Activated gamma-delta T cell (primary cell): Measurements from ENCODE around the gene CDK14.

ENCODE experiments used
- DNase-seq: peaks from one replicate; lab custom pipeline; 2025; lab: John Stamatoyannopoulos, UW

The CDK14 gene

DNA sequence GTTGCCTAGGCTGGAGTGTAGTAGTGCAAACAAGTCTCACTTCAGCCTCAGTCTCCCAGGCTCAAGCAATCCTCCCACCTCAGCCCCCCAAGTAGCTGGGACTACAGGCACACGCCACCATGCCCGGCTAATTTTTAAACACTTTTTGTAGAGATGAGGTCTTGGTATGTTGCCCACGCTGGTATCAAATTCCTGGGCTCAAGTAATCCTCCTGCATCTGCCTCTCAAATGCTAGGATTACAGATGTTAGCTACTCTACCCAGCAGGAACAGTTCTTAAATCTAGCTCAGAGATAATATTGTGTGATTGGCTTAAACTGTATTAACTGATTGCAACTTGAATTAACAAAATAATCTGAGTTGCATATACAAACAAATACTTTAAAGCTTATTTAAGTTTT, 82.9 kb downstream of the CDK14 start:
- DNase-seq: no peak

DNA sequence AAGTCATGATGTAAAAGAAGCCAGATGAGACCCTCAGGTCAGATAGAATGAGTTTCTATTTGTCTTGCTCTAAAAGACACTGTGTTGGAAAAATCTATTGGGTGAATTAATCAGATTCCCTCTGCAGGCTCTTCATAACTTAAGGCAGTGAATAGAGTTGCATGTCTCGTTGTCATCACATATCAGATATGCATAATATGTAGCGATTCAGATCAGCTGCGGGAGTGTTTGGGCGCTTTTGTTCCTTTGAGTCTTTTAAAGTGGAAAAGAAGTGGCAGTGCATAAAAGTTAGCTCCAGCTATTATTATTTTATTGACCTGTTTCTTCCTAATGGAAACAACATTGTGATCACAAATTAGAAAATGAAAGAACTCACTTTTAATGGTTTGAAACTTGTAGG, 84.4 kb downstream of the CDK14 start:
- no peak for DNase-seq

DNA sequence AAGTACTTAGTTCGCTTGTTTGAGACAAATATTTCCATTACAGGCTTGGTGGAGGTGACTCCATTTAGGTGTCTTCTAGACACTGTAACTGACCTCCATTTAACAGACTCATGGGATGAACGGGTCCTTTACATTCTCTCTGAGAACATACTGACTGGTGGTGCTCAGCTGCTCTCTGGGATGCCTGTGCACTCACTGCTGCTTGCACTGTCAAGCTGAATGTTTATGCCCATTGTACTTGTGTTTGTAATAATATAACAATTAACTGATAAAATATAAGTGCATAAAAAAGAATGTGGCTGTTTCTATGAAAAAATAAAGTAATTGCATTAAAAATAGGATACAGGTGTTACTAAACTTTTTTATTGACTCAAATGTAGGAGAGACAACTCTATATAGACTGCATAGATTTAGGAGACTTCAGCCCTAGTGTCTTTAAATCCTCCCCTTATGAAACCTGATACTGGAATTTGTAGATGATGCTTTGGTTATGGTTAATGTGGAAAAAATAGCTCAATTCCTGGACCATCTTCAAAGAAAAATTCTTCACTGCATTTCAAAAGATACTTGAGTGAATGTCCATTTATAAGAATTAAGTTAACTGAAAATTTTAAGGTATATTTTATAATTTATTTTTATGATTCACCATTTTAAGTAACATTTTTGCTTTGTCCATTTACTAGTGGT, 85.4 kb downstream of the CDK14 start:
- no peak for DNase-seq

DNA sequence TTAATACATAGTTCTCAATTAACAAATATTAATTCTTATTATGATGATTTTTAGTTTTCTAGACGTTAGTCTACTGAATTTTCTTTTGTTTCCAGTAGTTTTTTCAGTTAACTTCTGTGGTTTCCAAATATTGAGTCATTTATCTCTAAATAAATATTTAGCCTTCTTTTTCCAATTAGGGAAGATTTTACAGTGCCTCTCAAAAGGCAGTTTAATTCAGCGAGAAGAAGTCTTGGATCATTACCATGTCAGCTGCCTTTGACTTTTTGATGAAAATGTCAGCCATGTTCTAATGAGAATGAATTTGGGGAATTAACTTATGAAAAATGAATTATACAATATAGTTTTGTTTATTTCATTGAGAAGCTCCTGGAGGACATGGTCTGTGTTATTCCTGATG, 90.0 kb downstream of the CDK14 start:
- DNase-seq: no peak

DNA sequence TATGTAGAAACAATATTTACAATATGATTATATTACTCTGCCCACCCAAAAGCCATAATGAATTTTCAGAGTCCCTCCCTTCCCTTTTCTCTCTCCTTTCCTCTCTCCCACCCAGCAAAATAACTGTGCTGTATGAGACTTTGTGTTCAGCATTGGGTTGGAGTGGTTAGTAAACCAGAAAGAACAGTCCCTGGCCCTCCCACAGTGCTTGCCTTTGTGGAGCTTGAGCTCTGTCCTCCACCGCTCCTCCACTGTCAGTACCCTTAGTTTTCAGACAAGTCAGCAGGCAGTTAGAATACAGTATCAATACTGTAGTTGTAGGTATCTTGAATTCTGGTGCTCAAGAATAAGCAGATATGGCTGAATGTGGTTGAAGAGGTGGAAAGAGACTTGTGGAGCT, 92.7 kb downstream of the CDK14 start:
- DNase-seq: no peak

DNA sequence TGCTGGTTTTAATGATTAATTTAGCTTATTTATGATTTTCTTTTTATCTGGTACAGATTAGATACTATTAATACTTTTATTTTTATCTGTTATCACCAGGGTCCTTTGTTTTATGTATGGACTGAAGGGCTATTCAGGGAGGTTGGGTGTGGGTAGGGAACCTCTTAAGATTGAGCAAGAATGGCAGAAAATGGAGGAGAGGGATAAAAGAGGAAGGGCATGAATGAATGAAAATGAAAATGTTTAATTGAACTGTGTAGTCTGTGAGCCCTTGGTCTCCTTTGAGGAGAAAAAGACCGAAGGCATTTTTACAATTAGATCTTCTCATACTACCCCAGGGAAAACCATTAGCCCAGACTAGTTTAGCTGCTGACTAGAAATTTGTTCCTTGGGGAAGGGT, 93.1 kb downstream of the CDK14 start:
- no peak for DNase-seq

DNA sequence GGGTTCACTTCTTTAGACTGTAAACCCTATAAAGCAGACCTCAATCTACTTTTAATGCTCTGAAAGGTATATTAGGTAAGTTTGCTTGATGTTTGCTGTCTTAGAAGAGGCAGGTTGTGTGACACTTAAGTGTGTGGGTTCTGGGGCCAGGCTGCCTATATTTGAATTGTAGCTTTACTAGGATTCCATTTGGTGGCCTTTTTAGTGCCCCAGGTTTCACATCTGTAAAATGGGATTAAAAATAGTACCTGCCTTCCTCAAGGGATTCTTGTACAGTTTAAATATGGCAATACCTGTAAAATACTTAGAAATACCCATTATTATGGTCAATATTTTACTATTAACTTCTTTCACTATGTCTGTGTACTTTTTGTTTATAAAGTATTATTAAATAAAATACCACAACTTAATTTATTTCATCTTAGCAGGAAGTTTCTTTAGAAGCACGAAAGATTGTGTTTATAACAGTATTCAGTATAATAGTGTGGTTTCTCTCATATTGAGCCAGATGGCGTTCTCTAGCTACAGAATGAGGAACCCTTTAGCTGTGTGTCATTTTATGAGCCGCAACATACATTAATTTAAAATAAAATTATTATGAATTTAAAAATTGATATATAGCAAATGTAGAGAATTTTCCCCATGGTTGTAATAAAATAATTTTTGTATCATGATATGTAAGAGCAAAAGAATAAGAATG, 94.2 kb downstream of the CDK14 start:
- DNase-seq: no peak

DNA sequence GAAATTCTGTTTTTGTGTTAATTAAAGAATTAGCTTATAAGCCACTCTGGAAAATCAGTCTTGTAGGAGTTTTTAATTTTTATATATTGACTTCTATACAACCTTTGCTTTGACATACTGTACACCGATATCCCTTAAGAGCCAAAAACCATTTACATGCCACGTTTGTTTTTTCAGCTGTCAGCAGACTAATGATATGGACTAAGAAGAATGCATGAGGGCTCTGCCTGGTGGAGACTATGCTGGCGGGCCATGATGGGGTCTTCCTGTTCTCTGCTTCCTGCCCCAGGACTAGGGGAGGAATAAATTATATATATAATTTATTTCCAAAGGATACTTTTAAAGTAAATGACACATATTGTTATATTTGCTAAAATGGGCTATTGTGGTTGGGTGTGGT, 96.3 kb downstream of the CDK14 start:
- no peak for DNase-seq

DNA sequence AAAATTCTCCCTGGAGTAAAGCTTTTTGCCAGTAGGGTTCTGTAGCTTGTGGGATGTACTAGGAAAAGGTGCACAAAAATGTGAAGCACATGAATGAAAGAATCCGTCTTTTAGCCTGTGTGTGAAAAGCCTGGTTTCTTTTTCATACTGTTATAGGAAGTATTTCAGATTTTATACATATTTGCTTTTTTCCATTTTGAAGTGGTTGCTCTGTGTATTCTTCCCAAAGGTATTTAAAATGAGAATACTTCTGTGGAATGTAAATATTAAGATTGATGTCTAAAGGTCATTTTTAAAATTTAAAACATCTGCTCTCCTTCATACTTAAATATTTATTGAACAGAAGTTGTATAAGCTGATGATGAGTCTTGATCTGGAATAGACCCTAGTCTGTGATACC, 96.8 kb downstream of the CDK14 start:
- DNase-seq: no peak

DNA sequence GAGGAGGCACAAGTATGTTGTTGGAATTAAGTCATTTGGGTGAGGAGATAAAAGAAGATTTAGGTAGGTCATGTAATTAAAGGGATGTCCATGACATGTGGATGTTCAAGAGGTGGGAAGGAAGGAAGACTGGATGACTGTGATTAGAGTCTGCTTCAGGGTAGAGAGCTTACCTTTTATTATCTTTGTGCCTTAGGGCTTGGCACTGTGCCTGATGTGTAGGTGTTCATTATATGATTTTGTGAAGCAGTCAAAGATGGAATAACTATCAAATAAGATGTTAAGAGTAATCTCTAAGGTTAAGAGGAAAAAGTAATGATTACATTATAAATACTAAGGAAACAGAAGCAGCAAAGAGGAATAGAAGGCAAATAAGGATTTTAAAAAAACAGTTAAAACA, 97.8 kb downstream of the CDK14 start:
- no peak for DNase-seq

DNA sequence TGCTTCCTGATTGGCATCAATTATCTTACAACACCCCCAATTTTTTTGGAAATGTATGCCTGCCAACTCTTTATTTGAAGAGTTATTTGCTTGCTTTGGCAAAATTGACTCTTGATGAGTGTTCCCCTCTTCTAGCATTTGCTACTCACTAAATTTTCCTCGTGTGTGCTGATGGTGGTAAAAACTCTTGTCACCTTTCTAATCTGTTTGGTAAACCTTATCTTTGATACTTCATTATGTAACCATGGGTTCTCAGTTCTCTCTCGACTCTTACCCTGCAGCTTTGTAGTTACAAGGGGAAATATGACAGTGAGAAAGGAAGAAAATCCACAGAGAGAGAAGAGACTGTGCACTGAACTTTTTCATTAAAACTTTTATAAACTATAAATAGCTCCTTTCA, 102.5 kb downstream of the CDK14 start:
- DNase-seq: no peak

DNA sequence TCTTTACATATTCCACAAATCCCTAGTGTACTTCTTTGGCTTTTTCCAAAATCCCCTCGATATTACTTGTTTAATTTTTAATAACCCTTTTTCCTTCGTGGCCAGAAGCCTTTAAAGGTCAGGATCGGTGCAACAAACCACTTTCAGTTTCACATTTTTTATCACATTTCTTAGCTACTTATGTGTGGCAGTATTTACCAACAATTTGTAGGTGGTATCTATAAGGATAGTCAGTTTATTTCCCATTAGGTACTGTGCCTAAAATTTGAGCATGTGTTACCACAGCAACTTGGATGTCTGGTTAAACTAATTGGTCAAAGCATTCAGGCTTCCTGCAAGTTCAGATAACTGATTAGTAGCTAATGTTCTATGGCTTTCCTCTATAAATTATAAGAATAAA, 104.9 kb downstream of the CDK14 start:
- no peak for DNase-seq

DNA sequence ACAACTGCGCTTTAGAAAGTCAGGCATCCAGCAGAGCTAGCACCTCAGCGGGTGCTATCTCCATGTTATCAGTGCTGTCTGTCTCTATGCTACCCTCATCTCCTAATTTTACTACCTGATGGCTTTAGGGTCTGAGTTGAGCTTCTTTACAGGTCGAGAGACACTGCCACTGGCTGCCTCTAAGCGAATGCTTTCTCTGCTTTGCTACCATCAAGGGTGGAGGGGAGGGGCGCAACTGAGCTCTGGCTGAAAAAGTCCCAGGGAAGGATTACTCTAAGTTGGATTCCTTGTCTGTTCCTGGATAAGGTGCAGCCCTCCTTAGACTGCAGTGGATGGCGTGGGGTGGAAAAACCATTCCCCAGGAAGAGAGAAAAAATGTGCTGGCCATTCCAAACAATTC, 105.7 kb downstream of the CDK14 start:
- DNase-seq: no peak

DNA sequence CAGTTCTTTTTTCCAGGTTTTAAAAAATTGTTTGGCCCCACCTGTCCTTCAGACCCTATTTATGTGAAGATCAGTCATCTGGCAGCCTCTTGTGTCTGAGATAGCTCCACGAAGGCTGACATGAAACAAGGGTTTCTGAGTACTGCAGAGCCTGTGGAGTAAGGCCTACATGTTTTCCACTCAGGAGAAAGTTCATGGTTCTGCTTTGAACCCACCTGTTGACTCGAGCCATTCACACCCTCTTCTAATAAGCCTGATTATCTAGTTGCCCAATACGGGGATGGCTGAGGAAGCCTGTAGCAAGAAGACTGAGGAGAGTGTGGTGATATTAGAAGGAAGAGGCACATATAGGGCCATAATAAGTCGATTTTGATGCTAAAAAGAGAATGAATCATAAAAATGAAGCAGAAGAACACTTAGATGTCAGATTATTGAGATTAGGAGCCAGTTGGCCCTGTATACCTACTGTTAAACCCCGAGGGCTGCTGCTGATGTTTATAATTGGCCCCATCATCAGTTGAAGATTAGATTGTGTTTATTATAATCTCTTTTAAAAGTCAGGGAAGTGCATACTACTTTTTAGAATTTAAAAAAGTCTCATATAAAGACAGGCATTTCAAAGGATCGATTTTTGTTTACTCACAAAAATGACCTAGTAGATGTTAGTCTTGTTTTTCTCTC, 109.4 kb downstream of the CDK14 start:
- no peak for DNase-seq

DNA sequence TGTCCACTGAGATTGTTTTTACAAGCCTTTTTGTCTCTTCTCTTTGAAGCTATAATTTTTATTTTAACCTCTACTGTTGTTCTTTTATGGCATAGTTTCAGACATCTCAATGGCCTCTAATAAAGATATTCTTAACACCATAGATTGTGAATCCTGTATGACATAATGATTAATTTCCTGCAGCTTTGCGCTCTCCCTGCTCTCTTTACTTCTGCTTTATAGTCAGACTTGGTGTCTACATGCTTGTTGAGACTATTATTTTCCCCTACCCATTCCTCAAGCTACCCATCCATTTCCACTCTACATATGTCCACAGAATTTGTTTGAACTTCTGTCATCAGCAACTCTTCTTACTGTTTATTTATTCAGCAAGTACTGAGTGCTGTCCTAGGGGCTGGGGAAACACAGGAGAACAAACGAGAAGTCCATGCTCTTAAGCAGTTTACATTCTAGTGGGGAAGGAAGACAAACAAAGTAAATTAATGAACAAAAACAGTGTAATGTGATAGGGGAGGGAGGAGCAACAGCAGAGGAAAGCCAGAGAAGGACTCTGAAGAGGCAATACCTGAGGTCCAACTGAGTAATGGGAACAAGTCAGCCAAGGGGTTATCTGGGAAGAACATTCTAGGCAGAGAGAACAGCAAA, 110.1 kb downstream of the CDK14 start:
- no peak for DNase-seq

DNA sequence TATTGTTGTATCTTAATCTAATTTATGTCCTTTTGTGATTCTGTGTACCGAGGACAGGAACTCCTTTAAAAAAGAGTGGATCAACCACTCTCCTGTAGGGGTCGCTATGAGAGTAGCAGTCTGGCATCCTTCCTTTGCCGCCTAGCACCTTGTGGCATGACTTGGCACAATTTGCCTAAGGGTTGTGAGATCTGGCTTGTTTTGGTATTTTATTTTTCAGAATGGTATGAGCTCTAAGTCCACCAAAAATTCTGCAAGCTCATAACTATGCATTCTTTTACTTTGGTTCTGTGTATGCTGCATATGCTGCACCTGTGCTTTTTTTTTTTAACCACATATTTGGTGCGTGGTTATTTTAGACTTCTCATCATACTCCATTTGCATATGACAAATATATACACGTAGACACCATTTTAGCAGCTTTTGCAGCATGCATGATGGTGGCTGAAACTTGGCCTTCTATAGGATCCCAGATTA, 112.8 kb downstream of the CDK14 start:
- DNase-seq: no peak

DNA sequence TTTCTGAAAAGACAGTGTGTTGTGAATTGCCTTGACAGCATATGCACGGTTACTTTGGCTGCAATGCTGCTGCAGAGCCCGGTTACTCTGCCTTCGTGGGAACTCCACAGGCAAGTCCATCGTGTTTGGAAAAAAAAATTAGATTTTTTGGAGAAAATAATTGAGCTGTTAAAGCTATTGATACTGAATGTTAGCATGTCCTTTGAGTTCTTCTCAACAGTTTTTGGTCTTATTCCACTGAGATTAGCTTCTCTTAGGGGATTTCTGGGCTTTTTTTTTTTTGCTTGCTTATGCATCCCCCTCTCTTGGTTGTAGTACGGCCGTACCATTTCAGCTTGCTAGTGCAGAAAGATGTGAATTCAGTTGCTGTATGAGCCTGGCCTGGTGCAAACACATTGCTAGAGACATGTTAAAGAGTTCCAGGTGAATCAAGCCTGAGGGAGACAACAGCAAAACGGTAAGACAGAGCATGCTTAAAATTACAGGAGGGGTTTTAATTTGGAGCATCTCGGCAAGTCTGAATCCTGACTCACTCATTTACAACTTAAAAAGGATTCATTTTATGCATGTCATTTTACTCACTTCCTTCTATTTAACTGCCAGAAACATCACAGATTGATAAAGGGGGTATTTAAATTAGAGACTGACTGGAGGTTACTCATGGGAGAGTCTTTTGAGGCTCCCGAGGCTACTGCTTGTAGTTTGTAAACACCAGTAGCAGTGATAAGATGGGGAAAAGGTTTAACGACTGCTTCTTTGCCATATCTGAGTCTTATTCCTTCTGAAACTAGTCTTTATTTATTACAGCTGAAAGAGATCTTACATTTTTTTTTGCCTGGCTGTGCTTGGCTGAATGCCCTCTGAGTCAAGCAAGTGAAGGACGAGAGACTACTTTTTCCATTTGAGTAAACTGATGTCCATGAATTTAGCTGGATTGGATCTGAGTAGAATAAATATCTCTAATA, 113.7 kb downstream of the CDK14 start:
- DNase-seq: no peak

DNA sequence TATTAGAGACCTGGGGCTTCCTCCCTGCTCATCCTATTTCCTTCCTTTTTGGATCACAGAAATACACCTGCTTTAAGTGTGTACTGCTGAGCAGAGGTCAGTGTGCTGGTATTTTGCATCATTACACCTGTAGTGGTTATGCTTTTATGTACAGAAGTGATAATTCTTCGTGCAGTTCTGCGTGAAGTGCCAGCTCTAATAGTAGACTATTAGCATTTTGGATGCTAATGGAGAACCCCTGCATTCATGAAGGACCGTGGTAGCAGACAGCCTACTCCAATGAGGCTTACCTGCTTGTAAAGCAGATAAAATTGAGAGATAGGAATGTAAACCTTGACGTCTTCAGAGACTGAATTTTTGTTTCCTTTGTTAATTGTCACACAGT, 114.3 kb downstream of the CDK14 start:
- no peak for DNase-seq

DNA sequence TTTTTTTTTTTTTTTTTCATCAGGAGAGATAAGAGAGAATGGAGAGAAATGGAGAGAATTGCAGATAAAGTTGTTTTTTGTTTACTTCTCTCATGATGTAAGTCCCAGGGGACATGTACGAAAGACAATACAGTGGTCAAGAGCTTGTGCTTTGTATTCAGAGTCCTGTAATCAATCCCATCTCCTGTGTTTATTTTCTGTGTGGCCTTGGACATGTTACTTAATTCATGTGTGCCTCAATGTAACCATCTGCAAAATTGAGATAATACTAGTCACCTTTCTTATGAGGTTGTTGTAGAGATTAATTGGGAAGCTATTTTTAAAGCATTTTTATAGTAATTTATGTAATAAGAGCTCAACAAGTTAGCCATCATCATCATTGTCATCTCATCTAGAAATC, 117.5 kb downstream of the CDK14 start:
- DNase-seq: no peak

DNA sequence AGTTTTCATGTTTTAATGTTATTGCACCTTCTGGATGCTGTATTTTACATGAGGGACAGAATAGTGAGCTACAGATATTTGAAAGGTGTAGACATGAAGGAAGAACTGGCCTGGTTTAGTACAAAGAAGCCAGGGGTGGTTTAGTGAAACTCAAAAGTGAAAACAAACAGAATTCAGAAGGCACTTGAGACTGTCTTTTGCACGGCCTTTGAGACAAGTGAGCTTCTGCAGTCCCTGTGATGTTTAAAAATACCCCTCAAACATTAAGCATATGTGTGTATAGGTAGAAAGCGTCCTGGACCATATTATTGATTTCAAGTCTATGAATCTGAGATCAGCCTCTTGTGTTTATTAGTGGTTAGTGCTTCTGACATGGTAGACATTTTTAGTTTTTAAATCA, 118.9 kb downstream of the CDK14 start:
- DNase-seq: no peak

DNA sequence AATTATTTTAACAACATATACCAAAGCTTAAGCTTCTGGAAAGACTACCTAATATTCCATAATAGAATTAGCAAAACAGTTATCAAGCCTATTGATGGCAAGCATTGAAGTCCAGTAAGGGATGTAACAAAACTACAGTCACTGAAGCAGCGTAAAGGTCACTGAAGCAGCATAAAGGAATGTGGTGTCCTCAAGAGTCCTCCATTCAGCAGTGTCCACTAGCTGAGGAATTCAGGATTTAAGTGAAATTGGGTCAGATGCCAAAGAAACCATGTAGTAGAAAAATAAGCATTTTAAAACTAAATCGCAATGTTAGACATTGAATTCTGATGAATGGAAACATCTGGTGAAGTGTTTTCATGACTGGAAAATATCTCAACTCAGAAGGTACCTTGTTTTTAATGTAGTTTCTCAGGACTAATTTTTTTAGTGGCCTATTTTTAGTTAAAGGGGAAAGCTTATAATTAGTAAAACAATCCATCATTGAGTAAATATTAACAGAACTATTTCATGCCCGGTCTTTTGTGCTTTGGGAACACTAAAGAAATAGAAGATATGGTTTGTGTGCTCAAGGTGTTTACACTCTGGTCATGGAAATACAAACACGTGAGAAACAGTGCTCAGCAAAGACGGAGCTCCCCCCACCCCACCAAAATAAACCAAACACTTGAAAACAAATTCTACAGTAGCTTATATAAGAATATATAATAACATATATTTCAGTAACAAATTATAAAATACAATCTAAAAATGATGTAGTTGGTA, 121.4 kb downstream of the CDK14 start:
- no peak for DNase-seq
